WTC11 (cell line): ENCODE results near the gene CPEB1.

Source experiments
- CTCF ChIP-seq: fragments of 200-600 bp; IDR thresholded peaks from 2 replicates; pipeline ENCODE4 v1.8.0; 2022; ENCODE audit warnings: antibody characterized with exemption
- TF ChIP-seq, protein P1 (sequence below): sonication (generic); formaldehyde crosslinking; IDR thresholded peaks from 2 replicates; pipeline ENCODE4 v1.8.1; 2022; ENCODE audit warnings: low read depth, mild to moderate bottlenecking, moderate library complexity, missing genetic modification reagents, borderline replicate concordance

DNA sequence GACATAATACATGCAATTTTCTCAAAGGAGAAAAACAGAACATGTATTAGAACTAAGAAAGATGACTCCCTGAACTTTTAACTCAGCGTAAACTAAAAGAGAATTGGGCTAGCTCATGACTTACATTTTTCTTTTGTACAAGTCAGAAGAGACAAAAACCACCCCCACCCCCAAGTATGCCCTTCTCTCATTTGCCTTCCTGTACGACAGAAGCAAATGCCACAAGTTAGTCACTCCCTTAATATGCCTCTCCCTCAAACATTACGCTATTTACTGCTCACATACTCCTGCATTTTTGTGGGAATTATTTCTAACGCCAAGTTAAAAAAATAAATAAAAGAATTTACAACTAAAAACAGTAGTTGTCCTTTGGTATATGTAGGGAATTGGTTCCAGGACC lies 22.0 kb downstream of the CPEB1 start:
- TF ChIP-seq, protein P1, sequence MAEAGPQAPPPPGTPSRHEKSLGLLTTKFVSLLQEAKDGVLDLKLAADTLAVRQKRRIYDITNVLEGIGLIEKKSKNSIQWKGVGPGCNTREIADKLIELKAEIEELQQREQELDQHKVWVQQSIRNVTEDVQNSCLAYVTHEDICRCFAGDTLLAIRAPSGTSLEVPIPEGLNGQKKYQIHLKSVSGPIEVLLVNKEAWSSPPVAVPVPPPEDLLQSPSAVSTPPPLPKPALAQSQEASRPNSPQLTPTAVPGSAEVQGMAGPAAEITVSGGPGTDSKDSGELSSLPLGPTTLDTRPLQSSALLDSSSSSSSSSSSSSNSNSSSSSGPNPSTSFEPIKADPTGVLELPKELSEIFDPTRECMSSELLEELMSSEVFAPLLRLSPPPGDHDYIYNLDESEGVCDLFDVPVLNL: no peak
- no peak for TF ChIP-seq CTCF
